Measurements from ENCODE around the gene MANSC4. TPM values are rescaled to one million over a fixed set of nuclear protein-coding genes. Genes with fewer than 3 reads are reported as not detected.

MANSC4 gene
- total and polyA plus RNA-seq, 2 of the 13 experiments (the other 11 are each of a cell fraction or from before 2014, with no cell fraction given): not detected

DNA sequence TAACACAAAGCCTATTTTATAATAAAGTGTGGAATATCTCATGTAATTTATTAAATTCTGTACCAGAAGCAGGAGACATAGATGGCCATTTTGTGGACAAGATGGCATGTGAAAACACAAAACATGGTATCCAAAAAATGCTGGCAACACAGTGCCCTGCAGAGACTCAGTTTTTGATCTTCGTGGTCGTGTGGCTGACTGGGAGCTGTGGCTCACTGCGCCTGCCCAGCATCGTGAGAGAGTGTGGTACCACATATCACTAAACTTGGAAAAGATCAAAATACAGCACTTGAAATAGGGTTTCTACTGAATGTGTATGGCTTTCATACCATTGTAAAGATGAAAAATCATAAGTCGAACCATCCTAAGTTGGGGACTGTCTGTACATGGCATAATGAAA, 43.0 kb upstream of the MANSC4 start (continued):
- TF ChIP-seq MIER2 (CRISPR knock-in tag; IDR thresholded peaks at IDR 0.05) (no peak), MTERF4 (CRISPR knock-in tag; IDR thresholded peaks at IDR 0.05) (no peak), ZFP62 (CRISPR knock-in tag; IDR thresholded peaks at IDR 0.05) (no peak), THAP11 (CRISPR knock-in tag; IDR thresholded peaks at IDR 0.05) (no peak), PHB2 (IDR thresholded peaks at IDR 0.05; ENCODE audit: partially characterized antibody) (no peak), THAP8 (CRISPR knock-in tag; IDR thresholded peaks at IDR 0.05; ENCODE audit: borderline replicate concordance) (no peak), ZNF660 (CRISPR knock-in tag; IDR thresholded peaks at IDR 0.05; ENCODE audit: borderline replicate concordance, low read depth) (no peak), ZNF510 (CRISPR knock-in tag; IDR thresholded peaks at IDR 0.05; ENCODE audit: low read depth) (no peak), ZNF878 (CRISPR knock-in tag; IDR thresholded peaks at IDR 0.05) (no peak)
- TF ChIP-seq, protein P1, sequence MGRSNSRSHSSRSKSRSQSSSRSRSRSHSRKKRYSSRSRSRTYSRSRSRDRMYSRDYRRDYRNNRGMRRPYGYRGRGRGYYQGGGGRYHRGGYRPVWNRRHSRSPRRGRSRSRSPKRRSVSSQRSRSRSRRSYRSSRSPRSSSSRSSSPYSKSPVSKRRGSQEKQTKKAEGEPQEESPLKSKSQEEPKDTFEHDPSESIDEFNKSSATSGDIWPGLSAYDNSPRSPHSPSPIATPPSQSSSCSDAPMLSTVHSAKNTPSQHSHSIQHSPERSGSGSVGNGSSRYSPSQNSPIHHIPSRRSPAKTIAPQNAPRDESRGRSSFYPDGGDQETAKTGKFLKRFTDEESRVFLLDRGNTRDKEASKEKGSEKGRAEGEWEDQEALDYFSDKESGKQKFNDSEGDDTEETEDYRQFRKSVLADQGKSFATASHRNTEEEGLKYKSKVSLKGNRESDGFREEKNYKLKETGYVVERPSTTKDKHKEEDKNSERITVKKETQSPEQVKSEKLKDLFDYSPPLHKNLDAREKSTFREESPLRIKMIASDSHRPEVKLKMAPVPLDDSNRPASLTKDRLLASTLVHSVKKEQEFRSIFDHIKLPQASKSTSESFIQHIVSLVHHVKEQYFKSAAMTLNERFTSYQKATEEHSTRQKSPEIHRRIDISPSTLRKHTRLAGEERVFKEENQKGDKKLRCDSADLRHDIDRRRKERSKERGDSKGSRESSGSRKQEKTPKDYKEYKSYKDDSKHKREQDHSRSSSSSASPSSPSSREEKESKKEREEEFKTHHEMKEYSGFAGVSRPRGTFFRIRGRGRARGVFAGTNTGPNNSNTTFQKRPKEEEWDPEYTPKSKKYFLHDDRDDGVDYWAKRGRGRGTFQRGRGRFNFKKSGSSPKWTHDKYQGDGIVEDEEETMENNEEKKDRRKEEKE (IDR thresholded peaks at IDR 0.05): no peak
- TF ChIP-seq, protein P2, sequence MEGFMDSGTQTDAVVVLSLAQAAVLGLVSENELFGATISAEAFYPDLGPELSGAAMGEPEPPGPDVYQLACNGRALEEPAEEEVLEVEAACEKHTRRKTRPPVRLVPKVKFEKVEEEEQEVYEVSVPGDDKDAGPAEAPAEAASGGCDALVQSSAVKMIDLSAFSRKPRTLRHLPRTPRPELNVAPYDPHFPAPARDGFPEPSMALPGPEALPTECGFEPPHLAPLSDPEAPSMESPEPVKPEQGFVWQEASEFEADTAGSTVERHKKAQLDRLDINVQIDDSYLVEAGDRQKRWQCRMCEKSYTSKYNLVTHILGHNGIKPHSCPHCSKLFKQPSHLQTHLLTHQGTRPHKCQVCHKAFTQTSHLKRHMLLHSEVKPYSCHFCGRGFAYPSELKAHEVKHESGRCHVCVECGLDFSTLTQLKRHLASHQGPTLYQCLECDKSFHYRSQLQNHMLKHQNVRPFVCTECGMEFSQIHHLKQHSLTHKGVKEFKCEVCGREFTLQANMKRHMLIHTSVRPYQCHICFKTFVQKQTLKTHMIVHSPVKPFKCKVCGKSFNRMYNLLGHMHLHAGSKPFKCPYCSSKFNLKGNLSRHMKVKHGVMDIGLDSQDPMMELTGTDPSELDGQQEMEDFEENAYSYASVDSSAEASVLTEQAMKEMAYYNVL (CRISPR knock-in tag; IDR thresholded peaks at IDR 0.05; ENCODE audit: borderline replicate concordance): no peak
